ENCODE results near the gene KDM1A.
"Not testable (repeated sequence)": the region's sequence is repeated elsewhere in the genome, so short reads cannot be mapped to it uniquely, and the experiment has no call there.

Gene KDM1A

GRCh38 chr1:23019094-23019862 lies at the start of gene KDM1A:
Gene KDM1A (plus strand): TSS chr1:23019468. CDS start chr1:23019597, 129 bp downstream.
- DNase-seq (ENCODE audit: low read depth in 3 of 3), result peak; percentile 89 to 95 (median 91)

DNA sequence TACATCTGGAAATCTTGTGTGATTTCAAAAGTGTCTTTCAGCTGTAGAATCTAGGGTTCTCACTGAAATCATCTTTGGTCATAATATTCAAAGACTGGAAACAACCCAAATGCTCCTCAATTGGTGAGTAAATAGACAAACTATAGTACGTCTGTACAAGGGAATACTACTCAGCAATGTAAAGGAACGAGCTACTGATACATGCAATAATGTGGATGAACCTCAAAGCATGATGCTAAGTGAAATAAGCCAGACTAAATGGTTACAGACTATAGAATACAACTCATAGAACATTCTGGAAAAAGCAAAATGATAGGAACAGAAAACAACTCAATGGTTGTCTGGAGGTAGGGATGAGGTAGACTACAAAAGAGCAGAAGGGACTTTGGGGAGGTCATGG lies 49.2 kb upstream of the KDM1A start:
- no peak for DNase-seq (ENCODE audit: low read depth in 3 of 3)

GRCh38 chr1:22971161-22971560 lies 48.1 kb upstream of the KDM1A start:
- no peak for DNase-seq (ENCODE audit: low read depth in 3 of 3)

- no peak for DNase-seq (ENCODE audit: low read depth in 3 of 3)
These were observed 47.5 kb upstream of the KDM1A start for GRCh38 chr1:22971611-22972405.

DNA sequence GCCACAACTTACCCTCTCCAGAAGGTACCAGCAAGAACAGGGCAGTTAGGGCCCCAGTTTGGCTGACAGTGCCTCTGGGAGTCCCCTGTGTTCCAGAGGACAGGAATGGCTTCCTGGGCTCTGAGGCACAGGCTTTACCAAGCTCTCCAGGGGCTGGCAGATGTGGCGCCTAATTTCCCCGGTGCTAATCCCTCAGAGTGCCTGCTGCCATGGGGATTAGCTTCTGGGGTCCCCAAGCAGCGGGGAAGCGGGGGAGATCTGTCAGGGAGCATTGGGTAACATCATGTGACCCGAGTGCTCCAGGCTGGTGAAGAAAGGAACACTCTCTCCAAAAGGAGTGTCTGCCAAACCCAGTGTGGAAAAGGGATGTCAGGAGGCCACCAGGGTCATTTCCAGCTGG lies 46.5 kb upstream of the KDM1A start, which contains the start of gene LACTBL1:
TSS of gene LACTBL1 (minus strand) at position 107 of the 400 bp plus-strand sequence. CDS start 550 bp downstream, outside the sequence.
- DNase-seq (ENCODE audit: low read depth in 3 of 3), result no peak

DNA sequence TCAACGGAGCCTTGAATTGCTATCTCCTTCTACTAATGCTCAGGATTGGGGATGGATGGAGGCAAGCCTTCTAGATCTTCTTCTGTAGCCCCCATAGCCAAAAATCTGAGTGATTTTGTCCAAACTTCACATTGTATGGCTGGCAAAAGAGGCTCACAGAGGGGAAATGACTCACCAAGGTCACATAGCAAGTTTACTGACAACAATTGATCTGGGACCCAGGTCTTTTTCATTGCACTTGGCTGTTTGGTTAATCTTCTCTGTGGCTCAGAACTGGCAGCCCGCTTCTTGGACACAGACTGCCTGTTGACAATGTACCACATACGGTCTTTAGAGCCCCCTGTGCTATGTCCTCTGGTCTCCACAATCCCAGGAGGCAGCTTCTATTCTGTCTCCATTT lies 43.6 kb upstream of the KDM1A start:
- DNase-seq (ENCODE audit: low read depth in 3 of 3), result no peak

GRCh38 chr1:22976127-22976460 lies 43.2 kb upstream of the KDM1A start:
- no peak for DNase-seq (ENCODE audit: low read depth in 3 of 3)

DNA sequence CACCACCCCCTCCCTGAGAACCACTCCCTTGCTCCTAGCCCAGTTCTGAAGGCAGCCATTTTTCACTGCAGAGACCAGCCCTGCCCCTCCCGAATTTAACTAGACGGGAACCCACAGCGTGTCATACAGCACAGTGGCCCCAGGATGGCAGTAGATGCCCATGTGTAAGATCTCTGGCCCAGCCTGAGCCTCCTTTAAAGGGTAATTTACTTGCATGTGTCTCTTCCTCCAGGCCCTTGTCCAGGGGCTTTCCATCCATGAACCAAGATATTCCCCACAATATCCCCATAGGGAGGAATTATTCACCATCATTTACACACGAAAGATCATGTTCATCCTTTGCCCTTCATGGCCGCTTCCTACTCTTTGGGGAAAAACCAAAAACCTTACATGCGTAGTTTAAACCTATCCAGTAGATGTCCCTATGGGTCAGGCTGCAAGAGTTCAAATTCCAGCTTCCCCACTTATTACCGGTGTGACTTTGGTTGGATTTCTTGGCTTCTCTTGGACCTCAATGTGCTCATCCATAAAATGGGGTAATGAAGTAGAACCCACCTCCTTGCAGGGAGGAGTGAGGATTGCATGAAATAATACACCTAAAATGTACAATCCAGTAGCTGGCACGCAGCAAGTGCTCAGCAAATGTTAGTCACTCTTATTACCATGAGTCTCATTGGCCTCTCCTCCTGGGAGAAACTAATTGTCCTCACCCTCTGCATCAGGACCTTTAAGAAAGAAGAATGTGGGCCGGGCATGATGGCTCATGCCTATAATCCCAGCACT lies 42.6 kb upstream of the KDM1A start:
- DNase-seq (ENCODE audit: low read depth in 3 of 3), result peak; percentile 24 to 35 (median 35)

- DNase-seq (ENCODE audit: low read depth in 3 of 3), result no peak
These were observed 41.0 kb upstream of the KDM1A start for GRCh38 chr1:22978299-22978698.

DNA sequence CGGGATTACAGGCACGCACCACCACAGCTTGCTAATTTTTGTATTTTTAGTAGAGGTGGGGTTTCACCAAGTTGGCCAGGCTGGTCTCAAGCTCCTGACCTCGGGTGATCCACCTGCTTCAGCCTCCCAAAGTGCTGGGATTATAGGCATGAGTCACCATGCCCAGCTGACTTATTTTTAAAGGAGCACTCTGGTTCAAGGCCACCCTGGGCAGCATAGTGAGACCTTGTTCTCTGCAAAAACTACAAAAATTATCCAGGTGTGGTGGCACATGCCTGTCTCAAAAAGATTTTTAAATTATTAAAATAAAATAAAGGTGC lies 38.8 kb upstream of the KDM1A start:
- not testable (repeated sequence) for DNase-seq (ENCODE audit: low read depth in 3 of 3)

- DNase-seq (ENCODE audit: low read depth in 3 of 3), result no peak
These were observed 35.3 kb upstream of the KDM1A start for GRCh38 chr1:22983944-22984343.

GRCh38 chr1:22992384-22992783 lies 26.9 kb upstream of the KDM1A start:
- DNase-seq (ENCODE audit: low read depth in 3 of 3), result not testable (repeated sequence)

GRCh38 chr1:22993220-22993795 lies 26.0 kb upstream of the KDM1A start:
- not testable (repeated sequence) for DNase-seq (ENCODE audit: low read depth in 3 of 3)

- DNase-seq (ENCODE audit: low read depth in 3 of 3), result no peak
These were observed 23.5 kb upstream of the KDM1A start for GRCh38 chr1:22995774-22996173.

- not testable (repeated sequence) for DNase-seq (ENCODE audit: low read depth in 3 of 3)
These were observed 21.7 kb upstream of the KDM1A start for GRCh38 chr1:22997528-22997927.

- not testable (repeated sequence) for DNase-seq (ENCODE audit: low read depth in 3 of 3)
These were observed 19.1 kb upstream of the KDM1A start for GRCh38 chr1:23000133-23000532.

GRCh38 chr1:23002218-23002617 lies 17.1 kb upstream of the KDM1A start:
- DNase-seq (ENCODE audit: low read depth in 3 of 3), result not testable (repeated sequence)

- no peak for DNase-seq (ENCODE audit: low read depth in 3 of 3)
These were observed 15.2 kb upstream of the KDM1A start for GRCh38 chr1:23004112-23004511.

DNA sequence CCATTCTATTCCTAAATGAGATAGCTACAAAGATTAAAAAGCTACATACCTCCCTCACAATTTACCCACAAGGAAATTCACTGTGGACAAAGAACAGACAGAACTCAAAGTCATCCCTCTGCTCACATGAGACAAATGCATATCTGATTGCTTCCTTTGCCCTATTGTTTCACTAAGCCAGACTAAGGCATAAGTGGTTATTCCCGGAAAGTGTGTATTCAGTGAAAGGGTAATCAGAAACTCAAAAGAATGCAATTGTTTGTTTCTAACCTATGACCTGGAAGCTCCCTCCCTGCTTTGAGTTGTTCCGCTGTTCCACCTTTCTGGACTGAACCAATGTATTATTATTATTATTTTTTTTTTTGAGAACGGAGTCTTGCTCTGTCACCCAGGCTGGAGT lies 14.5 kb upstream of the KDM1A start:
- not testable (repeated sequence) for DNase-seq (ENCODE audit: low read depth in 3 of 3)

GRCh38 chr1:23007106-23007505 lies 12.2 kb upstream of the KDM1A start:
- DNase-seq (ENCODE audit: low read depth in 3 of 3), result no peak

DNA sequence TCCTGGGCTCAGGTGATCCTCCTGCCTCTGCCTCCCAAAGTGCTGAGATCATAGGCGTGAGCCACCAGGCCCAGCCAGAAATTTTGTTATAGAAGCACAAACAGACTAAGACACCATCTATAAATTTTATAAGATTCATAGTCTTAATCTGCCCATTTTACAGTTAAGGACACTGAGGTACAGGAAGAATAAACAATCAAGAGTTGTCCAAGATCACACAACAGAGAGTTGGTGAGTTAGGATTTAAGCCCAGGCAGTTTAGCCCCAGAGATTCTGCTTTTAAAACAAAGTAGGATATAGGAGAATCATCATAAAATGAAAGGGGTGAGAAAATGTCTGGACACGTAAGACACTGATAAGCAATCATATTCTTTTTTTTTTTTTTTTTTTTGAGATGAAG lies 10.4 kb upstream of the KDM1A start:
- no peak for DNase-seq (ENCODE audit: low read depth in 3 of 3)

DNA sequence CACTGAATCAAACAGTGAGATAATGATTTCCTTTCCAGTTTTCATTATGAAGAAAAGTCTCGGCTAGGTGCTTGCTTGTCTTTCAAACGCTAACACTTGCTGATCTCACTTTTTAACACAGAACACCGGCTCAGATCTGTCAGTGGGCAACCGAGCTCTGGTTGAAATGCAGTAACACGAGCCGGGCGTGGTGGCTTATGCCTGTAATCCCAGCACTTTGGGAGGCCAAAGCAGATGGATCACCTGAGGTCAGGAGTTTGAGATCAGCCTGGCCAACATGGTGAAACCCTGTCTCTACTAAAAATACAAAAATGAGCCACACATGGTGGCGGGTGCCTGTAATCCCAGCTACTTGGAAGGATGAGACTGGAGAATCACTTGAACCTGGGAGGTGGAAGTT lies 9.2 kb upstream of the KDM1A start:
- not testable (repeated sequence) for DNase-seq (ENCODE audit: low read depth in 3 of 3)

All from stimulated activated CD4-positive, alpha-beta T cell treated with anti-CD3 and anti-CD28 coated beads, TNF-alpha, amount 100 ng/mL, for 48 hours (primary cell).